ENCODE results near the gene SEC14L6. TPM values are rescaled to one million over a fixed set of nuclear protein-coding genes. Genes with fewer than 3 reads are reported as not detected.

SEC14L6 gene
- total RNA-seq, 4 donors from 2014 or later: 0.21 to 3.3 (median 0.94) TPM

GRCh38 chr22:30491381-30491780 lies 55.2 kb downstream of the SEC14L6 start:
- no peaks in the 10 kb centered on the region for H3K9me3 ChIP-seq
- no peak overlapping the region for H3K4me3 ChIP-seq
- TF ChIP-seq CTCF (IDR thresholded peaks at IDR 0.05): no peak
- no peak for TF ChIP-seq EP300 (IDR thresholded peaks at IDR 0.05)
- no peak for TF ChIP-seq POLR2A (IDR thresholded peaks at IDR 0.05)
- no peaks in the 10 kb centered on the region for H3K27me3 ChIP-seq
- 85 to 98% methylated on average over 6 of the region's 7 CpGs for whole genome bisulfite sequencing, 2 donors
- DNase-seq (ENCODE audit: low spot score in 2 of 2): no peak
- H3K4me1 ChIP-seq: no peaks in the 10 kb centered on the region
- no peak overlapping the region for H3K27ac ChIP-seq
- no peaks in the 10 kb centered on the region for H3K36me3 ChIP-seq

- TF ChIP-seq CTCF (IDR thresholded peaks at IDR 0.05): no peak
- 79 to 85% methylated on average over 7 to 11 of the region's 11 CpGs for WGBS, 2 donors
- Histone ChIP-seq H3K4me3 (no peak overlapping the region), H3K36me3 (no peaks in the 10 kb centered on the region), H3K27ac (no peak overlapping the region), H3K27me3 (no peaks in the 10 kb centered on the region), H3K4me1 (no peaks in the 10 kb centered on the region), H3K9me3 (no peaks in the 10 kb centered on the region)
- no peak for DNase-seq (ENCODE audit: low spot score in 2 of 2)
These were observed 56.1 kb downstream of the SEC14L6 start for GRCh38 chr22:30490399-30490798.

GRCh38 chr22:30488121-30488520 lies 58.4 kb downstream of the SEC14L6 start:
- H3K36me3 ChIP-seq: no peaks in the 10 kb centered on the region
- H3K4me1 ChIP-seq: no peaks in the 10 kb centered on the region
- H3K4me3 ChIP-seq: no peak overlapping the region
- DNase-seq (ENCODE audit: low spot score in 2 of 2): no peak
- no peaks in the 10 kb centered on the region for H3K27me3 ChIP-seq
- no peak for TF ChIP-seq POLR2A (IDR thresholded peaks at IDR 0.05)
- TF ChIP-seq EP300 (IDR thresholded peaks at IDR 0.05): no peak
- no peak for TF ChIP-seq CTCF (IDR thresholded peaks at IDR 0.05)
- H3K9me3 ChIP-seq: no peaks in the 10 kb centered on the region
- 62 to 75% methylated on average over 7 of the region's 7 CpGs for WGBS, 2 donors
- H3K27ac ChIP-seq: no peak overlapping the region

- WGBS, 2 donors: 72 to 75% methylated on average over 8 of the region's 8 CpGs
- no peaks in the 10 kb centered on the region for H3K27me3 ChIP-seq
- no peak for DNase-seq (ENCODE audit: low spot score in 2 of 2)
- H3K9me3 ChIP-seq: no peaks in the 10 kb centered on the region
- TF ChIP-seq CTCF (IDR thresholded peaks at IDR 0.05) (no peak), POLR2A (IDR thresholded peaks at IDR 0.05) (no peak), EP300 (IDR thresholded peaks at IDR 0.05) (no peak)
- H3K27ac ChIP-seq: no peak overlapping the region
- no peaks in the 10 kb centered on the region for H3K36me3 ChIP-seq
- no peaks in the 10 kb centered on the region for H3K4me1 ChIP-seq
- no peak overlapping the region for H3K4me3 ChIP-seq
These were observed 59.9 kb downstream of the SEC14L6 start for GRCh38 chr22:30486661-30487115.

GRCh38 chr22:30486118-30486517 lies 60.4 kb downstream of the SEC14L6 start:
- Histone ChIP-seq H3K4me3 (no peak overlapping the region), H3K27ac (no peak overlapping the region), H3K36me3 (no peaks in the 10 kb centered on the region), H3K27me3 (no peaks in the 10 kb centered on the region), H3K4me1 (no peaks in the 10 kb centered on the region), H3K9me3 (no peaks in the 10 kb centered on the region)
- TF ChIP-seq CTCF (IDR thresholded peaks at IDR 0.05) (no peak), EP300 (IDR thresholded peaks at IDR 0.05) (no peak)
- no peak for DNase-seq (ENCODE audit: low spot score in 2 of 2)
- WGBS, 2 donors: 92 to 96% methylated on average over 5 of the region's 5 CpGs
